ENCODE results near the gene LRRC8B.
A peak's percentile ranks its signal among the peaks of the same experiment; 100 is the strongest.

Gene LRRC8B

DNA sequence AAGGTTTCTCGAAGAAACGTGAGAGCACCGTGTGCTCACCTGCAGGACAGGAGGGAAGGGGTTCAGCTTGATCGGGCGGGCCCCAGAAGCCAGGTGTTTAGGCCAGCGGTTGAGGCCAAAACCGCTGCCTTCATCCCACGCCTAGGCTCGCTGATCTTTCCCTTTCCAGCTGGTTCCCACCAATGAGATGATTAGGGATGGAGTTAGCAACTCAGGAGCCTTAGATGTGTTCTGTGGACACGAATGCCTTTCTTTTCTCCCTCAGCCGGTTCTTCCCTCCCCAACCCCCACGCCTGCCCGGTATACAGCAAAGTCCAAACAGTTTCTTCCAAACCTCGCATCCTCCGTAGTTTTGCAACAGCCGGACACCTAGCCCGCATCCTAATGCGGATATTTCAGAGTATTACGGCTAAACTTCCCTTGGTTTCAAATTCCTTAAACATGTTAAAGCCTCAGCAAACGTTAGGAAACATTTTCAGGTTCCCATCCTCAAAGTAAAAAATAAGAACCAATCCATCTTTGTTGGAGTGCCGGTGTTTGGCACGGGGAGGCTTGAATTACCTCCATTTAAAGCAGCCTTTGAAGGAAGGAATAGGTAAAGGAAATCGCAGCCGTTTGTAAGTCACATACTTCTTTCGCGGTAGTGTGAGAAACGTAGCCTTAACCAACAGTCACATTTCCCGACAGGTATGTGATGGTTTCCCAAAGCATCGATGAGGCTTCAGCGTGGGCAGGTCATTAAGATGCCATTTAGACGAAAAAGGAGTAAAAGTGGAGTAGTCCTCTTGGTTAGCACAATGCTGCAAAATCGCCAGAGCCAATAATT, 109.4 kb downstream of the LRRC8B start:
- DNase-seq (ENCODE audit: low spot score) = peak; percentile 25

DNA sequence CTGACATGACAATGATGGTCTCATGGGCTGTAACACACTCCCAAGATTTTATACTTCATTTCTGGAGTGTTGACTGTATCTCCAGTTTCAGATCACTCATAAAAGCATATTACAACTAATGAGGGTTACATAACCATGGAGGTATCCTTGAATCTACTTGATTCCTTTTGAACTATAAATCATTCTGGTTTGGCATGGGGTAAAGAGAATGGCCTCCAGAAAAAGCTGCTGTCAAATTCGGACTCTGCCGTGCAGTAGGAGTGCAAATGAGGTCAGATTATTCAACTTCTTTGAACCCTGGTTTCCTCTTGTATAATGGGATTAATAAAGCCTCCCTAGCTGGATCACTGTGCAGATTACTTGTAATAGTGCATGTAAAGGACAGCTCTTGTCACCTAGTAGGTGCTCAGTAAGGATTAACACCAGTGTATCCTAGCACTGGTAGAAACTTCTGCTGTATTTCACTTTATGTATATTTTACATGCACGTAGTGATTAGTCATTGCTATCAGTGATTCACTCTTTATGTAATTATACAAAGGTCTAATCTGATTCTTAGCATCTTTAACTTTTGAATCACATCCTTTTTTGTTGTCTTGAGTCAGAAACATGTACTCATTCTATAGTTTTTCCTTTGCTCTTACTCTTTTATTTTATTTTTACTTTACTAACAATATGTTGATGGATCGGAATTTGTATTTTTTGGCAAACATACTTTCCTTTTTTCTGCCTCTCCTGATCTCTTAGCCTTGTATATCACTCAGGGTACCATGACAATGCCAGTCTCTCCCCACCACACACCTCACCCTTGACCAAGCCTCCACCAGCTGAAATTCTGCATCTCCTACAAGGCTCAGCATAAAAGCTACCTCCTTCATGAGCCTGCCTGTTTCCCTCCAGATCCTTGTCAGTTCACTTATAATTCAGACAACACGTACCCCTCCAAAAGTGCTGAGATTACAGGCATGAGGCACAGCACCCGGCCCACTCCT, 111.5 kb downstream of the LRRC8B start:
- DNase-seq (ENCODE audit: low spot score) = peak; percentile 92

GRCh38 chr1:89637496-89637895, 112.9 kb downstream of the LRRC8B start:
- no peak for DNase-seq (ENCODE audit: low spot score)

GRCh38 chr1:89640440-89640839, 115.8 kb downstream of the LRRC8B start:
- no peak for DNase-seq (ENCODE audit: low spot score)

- no peak for DNase-seq (ENCODE audit: low spot score)
Observed at GRCh38 chr1:89641781-89642180, 117.2 kb downstream of the LRRC8B start.

GRCh38 chr1:89643577-89643976, 118.9 kb downstream of the LRRC8B start:
- no peak for DNase-seq (ENCODE audit: low spot score)

DNA sequence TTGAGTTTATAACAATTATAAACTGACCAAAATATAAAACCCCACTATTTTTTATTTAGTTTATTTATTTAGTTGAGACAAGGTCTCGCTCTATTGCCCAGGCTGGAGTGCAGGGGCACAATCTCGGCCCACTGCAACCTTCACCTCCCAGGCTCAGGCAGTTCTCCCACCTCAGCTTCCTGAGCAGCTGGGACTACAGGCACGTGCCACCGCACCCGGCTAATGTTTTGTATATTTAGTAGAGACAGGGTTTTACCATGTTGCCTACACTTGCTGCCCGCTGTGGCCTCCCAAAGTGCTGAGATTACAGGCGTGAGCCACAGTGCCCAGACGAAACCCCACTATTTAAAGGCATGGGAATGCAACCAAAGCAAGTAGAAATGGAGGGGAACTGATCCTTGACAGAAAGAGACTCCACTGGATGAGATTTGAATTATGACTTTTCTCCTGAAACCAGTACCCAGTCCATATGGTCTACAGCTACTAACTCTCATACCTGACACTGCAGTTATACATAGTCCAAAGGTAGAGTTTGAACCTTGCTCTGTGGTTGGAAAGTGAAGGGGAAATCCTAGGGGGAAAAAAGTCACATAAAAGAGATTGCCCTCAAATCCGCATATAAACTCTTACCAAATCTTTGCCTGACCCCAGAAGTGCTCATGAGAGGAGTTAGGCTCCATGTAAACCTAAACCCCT, 119.6 kb downstream of the LRRC8B start:
- DNase-seq (ENCODE audit: low spot score) = no peak

DNA sequence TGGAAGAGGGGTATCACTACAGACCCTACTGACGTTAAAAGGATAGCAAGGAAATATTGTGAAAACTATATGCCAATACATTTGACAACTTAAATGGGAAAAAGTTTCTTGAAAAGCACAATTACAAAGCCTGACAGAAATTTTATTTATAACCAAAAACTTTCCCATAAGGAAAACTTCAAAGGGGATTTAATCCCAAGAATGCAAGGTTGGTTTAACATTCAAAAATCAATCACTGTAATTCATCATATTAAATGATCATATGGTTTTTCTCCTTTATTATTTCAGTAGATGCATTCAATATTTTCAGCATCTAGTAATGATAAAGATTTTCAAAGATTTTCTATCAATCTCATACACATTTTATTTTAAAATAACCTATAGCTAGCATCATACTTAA, 121.6 kb downstream of the LRRC8B start:
- DNase-seq (ENCODE audit: low spot score) = no peak

All from kidney capillary endothelial cell (primary cell).